HEK293T (cell line): ENCODE measurements around the gene WWOX.
"Not testable (repeated sequence)": the region's sequence is repeated elsewhere in the genome, so short reads cannot be mapped to it uniquely, and the experiment has no call there.

Experiments used
- ARNT ChIP-seq: fragments of 450-650 bp; IDR thresholded peaks from 2 replicates; pipeline ENCODE4 v1.6.1; 2017; ENCODE audit warnings: mild to moderate bottlenecking
- BHLHE40 ChIP-seq: fragments of 450-650 bp; IDR thresholded peaks from 2 replicates; pipeline ENCODE4 v1.6.1; 2016; ENCODE audit warnings: mild to moderate bottlenecking, moderate library complexity, borderline replicate concordance
- FOXM1 ChIP-seq: fragments of 450-650 bp; IDR thresholded peaks from 2 replicates; pipeline ENCODE4 v1.6.1; 2017; ENCODE audit warnings: mild to moderate bottlenecking, borderline replicate concordance
- HDGF ChIP-seq: fragments of 450-650 bp; IDR thresholded peaks from 2 replicates; pipeline ENCODE4 v1.6.1; 2017; ENCODE audit warnings: antibody characterized with exemption, borderline replicate concordance
- L3MBTL2 ChIP-seq: fragments of 450-650 bp; conservative IDR thresholded peaks from 2 replicates; pipeline ENCODE4 v1.6.1; 2016; ENCODE audit warnings: mild to moderate bottlenecking
- NFRKB ChIP-seq: fragments of 450-650 bp; IDR thresholded peaks from 2 replicates; pipeline ENCODE4 v1.6.1; 2016; ENCODE audit warnings: mild to moderate bottlenecking, moderate library complexity
- SP1 ChIP-seq: fragments of 450-650 bp; IDR thresholded peaks from 2 replicates; pipeline ENCODE4 v1.6.1; 2017
- SUZ12 ChIP-seq: fragments of 450-650 bp; IDR thresholded peaks from 2 replicates; pipeline ENCODE4 v1.6.1; 2016; ENCODE audit warnings: mild to moderate bottlenecking
- TARDBP ChIP-seq: fragments of 450-650 bp; IDR thresholded peaks from 2 replicates; pipeline ENCODE4 v1.6.1; 2016
- ZNF384 ChIP-seq: fragments of 450-650 bp; IDR thresholded peaks from 2 replicates; pipeline ENCODE4 v1.6.1; 2016

DNA sequence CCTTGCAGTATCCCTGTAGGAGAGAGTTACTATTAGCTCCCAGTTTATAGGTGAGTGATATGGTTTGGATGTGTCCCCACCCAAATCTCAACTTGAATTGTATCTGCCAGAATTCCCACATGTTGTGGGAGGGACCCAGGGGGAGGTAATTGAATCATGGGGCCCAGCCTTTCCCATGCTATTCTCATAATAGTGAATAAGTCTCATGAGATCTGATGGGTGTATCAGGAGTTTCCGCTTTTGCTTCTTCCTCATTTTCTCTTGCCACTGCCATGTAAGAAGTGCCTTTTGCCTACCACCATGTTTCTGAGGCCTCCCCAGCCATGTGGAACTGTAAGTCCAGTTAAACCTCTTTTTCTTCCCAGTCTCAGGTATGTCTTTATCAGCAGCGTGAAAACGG, 592.3 kb downstream of the WWOX start:
- not testable (repeated sequence) for TF ChIP-seq TARDBP, ZNF384, HDGF, SP1, FOXM1, ARNT, L3MBTL2, NFRKB, SUZ12, BHLHE40
